Prostate gland (tissue), 2 donors: ENCODE measurements around the gene SPATA20.

Source experiments
- POLR2AphosphoS5 ChIP-seq: sonication (generic); formaldehyde crosslinking; IDR thresholded peaks from one replicate; pipeline ENCODE4 v1.6.1; 2017; ENCODE audit warnings: antibody characterized with exemption
- TF ChIP-seq, protein P1 (sequence below), 4 experiments: fragments of 200-600 bp in 2 of 4; fragments of 450-650 bp in 2 of 4; sonication (generic) in 2 of 4; IDR thresholded peaks; 1 replicate in 3 of 4; 2 replicates in 1 of 4; pipeline ENCODE4 v1.5.1; 2016 to 2019; ENCODE audit warnings: antibody characterized with exemption in 4 of 4, mild to moderate bottlenecking in 2 of 4, moderate library complexity in 2 of 4

DNA sequence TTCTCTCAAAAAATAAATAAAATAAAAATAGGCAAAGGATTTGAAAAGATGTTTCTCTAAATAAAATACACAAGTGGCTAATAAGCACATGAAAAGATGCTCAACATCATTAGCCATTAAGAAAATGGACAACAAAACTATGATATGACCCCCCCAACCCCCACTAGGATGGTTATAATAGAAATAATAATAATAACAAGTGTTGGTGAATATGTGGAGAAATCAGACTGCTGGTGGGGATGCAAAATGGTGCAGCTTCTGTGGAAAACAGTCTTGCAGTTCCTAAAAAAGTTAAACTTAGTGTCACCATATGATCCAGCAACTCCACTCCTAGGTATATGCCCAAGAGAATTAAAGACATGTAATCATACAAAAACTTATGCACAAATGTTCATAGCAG lies 47.7 kb upstream of the SPATA20 start:
- TF ChIP-seq, protein P1, sequence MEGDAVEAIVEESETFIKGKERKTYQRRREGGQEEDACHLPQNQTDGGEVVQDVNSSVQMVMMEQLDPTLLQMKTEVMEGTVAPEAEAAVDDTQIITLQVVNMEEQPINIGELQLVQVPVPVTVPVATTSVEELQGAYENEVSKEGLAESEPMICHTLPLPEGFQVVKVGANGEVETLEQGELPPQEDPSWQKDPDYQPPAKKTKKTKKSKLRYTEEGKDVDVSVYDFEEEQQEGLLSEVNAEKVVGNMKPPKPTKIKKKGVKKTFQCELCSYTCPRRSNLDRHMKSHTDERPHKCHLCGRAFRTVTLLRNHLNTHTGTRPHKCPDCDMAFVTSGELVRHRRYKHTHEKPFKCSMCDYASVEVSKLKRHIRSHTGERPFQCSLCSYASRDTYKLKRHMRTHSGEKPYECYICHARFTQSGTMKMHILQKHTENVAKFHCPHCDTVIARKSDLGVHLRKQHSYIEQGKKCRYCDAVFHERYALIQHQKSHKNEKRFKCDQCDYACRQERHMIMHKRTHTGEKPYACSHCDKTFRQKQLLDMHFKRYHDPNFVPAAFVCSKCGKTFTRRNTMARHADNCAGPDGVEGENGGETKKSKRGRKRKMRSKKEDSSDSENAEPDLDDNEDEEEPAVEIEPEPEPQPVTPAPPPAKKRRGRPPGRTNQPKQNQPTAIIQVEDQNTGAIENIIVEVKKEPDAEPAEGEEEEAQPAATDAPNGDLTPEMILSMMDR (IDR thresholded peaks at IDR 0.05) = no peak
- no peak for TF ChIP-seq POLR2AphosphoS5
